Measurements from ENCODE around the gene CD69.

The CD69 gene

DNA sequence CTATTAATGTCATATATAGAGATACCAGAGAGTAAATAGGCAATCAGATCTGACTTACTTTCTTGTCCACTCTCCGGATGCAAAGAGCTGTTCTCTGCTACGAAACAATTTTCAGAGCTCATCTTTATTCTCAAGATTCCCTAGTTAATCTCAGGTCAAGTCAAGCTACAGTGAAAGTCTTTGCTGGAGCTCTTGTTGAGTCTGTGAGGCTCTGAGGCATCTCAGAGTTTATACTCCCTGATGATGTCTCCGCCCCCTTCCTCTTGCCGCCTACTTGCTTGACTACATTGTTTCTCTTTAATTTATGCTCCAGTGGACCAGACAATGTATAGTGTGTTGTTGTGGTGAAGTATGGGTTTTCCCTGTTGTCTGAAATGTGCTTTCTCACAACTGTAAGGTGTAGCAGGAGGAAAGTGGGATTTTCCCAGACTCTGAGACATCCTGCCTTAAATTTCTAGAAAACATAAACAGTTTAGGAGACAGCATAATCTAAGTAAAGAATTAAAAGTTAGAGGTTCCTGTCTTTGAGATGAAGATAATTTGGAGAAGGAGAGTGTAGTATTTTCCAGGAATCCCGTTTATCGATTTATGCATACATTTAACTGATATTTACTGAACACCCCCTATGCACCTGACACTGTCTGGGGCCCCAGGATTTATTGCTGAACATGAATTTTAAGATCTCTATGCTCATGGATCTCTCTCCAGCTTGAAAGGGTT lies at the start of gene CD69:
Gene CD69, minus strand, starts transcription at position 203 of the 720 bp plus-strand sequence. Its CDS starts 81 bp downstream, at position 122.
- peak; percentile 64 for DNase-seq (ENCODE audit: low read depth)

DNA sequence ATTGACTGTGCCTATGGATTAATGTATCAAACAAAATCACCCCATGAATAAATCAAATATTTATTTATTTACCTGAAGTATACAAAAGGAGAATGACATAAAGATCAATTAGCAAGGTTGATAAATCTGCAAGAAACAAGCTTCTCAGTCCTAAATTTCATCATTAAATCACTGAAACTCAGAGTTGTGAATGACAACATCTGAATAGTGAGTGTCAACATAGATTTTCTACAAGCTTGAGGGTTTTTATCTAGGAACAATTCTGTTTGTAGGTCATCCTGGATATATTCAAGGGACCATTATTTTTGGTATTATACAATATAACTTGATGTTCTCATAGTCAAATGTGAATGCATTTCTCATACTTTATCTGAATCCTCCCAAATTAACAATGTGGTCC lies 49.2 kb upstream of the CD69 start:
- no peak for DNase-seq (ENCODE audit: low read depth)

DNA sequence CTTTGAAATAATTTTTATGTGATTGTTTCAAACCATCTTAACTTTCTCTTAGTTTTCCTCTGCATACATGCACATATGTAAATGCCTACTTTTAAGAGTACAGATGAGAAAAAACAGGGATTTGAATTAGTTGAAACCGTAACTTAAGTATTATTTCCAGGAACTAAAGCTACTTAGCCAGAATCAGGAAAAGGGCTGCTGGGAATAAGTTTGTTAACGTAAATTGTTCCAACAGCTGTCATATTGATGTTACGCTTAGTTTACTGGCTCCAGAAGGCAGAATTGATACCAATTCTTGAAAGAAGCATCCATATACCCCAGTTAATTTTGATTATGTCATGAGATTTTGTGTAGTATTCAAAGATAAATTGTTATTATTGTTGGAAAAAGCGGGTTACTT lies 48.6 kb upstream of the CD69 start:
- DNase-seq (ENCODE audit: low read depth): no peak

DNA sequence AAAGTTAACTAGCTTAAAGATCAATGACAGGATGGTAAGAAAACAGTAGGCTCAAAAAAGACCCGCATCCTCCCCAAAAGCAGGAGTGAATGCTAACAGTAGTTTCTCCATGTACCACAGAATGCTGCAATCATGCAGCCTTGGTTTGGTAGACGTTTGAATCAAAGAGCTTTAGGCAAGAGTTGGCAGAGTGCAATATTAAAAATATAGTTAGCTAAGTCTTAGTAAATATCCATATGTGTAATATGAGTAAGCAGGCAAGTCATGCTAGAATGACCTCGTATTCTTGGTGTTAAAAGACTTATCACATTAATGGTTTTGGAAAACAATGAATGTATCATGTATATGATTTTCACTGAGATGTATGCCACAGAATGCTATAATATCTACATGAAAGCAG lies 47.8 kb upstream of the CD69 start:
- no peak for DNase-seq (ENCODE audit: low read depth)

DNA sequence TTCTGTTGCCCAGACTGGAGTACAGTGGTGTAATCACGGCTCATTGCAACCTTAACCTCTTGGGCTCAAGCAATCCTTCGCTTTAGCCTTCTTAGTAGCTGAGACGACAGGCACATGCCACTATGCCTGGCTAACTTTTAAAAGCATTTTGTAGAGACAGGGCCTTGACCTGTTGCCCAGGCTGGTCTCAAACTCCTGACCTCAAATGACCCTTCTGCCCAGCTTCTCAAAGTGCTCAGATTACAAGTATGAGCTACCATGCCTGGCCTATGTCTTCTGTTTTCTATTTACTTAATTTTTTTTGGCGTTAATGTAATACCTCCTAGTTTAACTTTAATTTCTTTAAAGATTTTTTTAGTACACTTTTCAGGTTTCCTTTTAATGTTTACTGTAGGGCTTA lies 46.0 kb upstream of the CD69 start:
- no peak for DNase-seq (ENCODE audit: low read depth)

DNA sequence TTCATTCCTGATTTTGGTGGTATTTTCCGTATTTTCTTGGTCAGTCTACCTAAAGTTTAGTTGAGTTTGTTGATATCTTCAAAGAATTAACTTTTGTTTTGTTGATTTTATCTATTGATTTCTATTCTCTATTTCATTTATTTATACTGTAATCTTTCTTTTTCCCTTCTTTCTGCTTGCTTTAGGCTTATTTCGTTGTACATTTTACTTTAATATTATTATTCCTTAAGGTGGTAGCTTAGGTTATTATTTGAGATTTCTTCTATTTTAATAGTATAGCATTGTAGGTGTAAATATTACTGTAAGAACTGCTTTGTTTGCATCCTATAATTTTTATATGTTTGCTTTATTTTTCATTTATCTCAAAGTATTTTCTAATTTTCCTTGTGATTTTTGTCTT lies 45.2 kb upstream of the CD69 start:
- DNase-seq (ENCODE audit: low read depth): no peak

DNA sequence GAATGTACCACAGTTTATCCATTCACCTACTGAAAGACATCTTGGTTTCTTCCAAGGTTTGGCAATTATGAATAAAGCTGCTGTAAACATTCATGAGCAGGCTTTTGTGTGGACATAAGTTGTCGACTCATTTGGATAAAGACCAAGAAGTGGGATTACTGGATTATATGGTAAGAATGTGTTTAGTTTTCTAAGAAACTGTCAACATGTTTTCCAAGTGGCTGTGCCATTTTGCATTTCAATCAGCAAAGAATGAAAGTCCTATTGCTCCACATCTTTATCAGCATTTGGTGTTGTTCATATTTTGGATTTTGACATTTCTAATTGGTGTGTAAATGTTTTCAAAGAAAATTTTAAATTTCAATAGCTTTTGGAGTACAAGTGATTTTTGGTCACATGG lies 39.3 kb upstream of the CD69 start:
- no peak for DNase-seq (ENCODE audit: low read depth)

GRCh38 chr12:9797722-9798619 lies 37.3 kb upstream of the CD69 start:
- peak; percentile 28 for DNase-seq (ENCODE audit: low read depth)

GRCh38 chr12:9796971-9797370 lies 36.3 kb upstream of the CD69 start:
- DNase-seq (ENCODE audit: low read depth): no peak

GRCh38 chr12:9796346-9796745 lies 35.6 kb upstream of the CD69 start:
- DNase-seq (ENCODE audit: low read depth): no peak

DNA sequence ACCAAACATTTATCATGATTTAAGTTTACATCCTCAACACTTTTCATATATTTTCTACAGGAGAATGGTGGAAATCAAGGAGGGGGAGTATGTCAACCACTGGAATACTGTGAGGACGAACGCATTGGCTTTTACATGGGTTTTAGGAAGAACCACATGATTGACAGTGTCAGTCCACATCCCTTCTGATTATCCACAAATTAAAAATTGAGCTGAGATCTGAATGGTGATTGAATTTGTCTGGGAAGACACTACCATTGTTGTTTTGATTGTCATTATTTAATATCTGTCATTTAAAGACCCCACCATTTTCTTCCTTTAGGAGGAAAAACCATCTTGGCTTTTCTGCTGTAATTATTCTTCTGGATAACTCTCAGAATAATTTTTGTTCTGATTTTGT lies 35.2 kb upstream of the CD69 start:
- no peak for DNase-seq (ENCODE audit: low read depth)

DNA sequence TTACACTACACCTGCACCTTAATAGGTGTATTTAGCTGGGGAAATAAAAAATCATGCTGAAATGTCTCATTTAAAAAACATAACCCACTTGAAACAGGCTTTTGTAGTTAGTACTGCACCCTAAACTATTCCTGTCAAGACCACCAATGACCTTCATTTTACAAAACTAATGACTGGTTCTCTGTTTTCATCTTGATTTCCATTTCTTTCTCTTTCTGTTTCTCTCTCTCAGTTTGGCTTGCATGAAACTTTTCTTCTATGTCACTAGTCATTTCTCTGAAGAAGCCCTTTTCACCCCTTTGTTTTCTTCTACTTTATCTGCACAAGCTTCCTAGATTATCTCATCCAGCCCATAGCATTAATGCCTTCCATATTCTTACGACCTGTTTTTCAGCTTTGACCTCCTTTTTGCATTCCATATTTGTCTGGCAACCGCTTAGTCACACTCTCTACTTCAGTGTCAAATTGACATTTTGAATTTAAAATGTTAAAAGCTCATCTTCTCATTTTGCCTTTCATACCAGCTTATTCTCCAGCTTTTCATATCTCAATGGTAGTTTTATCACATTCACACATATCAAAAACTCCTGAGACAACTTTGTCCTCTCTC lies 33.9 kb upstream of the CD69 start:
- no peak for DNase-seq (ENCODE audit: low read depth)

- DNase-seq (ENCODE audit: low read depth): no peak
Measured at GRCh38 chr12:9793779-9794395, 33.2 kb upstream of the CD69 start.

- no peak for DNase-seq (ENCODE audit: low read depth)
Measured at GRCh38 chr12:9792961-9793617, 32.4 kb upstream of the CD69 start.

- no peak for DNase-seq (ENCODE audit: low read depth)
Measured at GRCh38 chr12:9792185-9792900, 31.6 kb upstream of the CD69 start.

DNA sequence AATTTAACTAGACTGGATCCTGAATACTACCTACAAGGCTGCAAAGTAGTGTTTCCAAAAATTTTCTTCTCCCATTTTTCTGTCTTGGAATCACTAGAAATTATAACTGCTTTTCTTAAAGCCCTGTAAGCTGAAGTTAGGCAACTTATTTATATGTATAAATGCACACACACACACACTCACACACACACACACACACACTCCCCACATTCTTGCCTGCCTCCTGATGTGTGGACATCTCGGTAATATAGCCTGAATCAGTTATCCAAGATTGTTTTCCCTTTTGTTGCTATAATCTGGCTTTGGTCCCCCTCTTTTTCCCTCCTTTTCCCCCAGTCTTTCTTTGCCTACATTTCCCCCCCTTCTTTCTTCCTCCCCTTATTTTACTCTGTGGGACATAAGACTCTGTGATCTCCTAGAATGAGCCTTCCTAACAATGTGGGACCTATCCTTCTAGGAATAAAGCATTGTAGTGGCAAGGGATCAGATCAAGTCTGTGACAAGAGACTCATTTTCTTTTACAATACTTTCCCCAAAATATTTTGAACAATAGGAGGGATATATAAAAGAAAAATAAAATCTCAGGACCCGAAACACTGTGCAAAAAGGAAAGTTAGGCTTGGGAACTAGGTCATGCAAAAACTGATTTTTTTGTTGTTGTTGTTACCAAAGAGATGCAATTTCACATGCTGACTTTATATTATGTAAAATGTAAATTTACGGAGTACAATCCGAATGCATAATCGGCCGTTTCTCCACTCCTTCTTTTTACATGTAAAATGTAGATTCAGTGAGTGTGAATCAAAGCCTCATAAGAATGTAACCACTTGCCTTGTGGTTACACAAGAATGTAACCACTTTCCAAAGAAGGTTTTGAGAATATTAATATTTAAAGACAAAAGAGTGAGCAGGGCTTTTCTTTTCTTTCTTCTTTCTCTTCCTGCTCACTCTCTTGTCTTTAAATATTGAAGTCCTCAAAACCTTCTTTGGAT lies 26.3 kb upstream of the CD69 start:
- no peak for DNase-seq (ENCODE audit: low read depth)

DNA sequence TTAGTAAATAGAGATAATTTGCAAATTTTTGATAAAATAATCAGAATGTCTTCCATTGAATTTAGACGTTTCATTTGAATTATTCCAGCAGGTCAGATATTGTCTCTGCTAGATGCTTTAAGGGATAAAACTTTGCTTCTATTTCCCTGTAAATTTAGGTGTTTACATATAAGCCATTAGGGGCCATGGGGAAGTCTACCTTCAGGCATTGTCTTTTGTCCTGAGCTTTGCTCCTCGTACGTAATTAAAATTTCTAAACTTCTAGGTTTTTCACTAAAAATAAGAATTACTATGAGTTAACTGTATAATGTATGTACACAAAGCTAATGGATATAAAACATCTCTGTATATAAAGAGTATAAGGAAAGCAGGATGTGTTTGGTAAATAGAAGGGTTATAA lies 24.1 kb upstream of the CD69 start:
- DNase-seq (ENCODE audit: low read depth): no peak

GRCh38 chr12:9784326-9784725 lies 23.6 kb upstream of the CD69 start:
- DNase-seq (ENCODE audit: low read depth): no peak

- no peak for DNase-seq (ENCODE audit: low read depth)
Measured at GRCh38 chr12:9782547-9783382, 22.1 kb upstream of the CD69 start.
